ENCODE data around the gene NRXN2.

NRXN2 gene

GRCh38 chr11:64608636-64609035, 114.4 kb downstream of the NRXN2 start:
- TF ChIP-seq, protein P1, sequence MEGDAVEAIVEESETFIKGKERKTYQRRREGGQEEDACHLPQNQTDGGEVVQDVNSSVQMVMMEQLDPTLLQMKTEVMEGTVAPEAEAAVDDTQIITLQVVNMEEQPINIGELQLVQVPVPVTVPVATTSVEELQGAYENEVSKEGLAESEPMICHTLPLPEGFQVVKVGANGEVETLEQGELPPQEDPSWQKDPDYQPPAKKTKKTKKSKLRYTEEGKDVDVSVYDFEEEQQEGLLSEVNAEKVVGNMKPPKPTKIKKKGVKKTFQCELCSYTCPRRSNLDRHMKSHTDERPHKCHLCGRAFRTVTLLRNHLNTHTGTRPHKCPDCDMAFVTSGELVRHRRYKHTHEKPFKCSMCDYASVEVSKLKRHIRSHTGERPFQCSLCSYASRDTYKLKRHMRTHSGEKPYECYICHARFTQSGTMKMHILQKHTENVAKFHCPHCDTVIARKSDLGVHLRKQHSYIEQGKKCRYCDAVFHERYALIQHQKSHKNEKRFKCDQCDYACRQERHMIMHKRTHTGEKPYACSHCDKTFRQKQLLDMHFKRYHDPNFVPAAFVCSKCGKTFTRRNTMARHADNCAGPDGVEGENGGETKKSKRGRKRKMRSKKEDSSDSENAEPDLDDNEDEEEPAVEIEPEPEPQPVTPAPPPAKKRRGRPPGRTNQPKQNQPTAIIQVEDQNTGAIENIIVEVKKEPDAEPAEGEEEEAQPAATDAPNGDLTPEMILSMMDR (IDR thresholded peaks at IDR 0.05; ENCODE audit: low read depth, low read length), result no peak
- no peak overlapping the region for H3K4me3 ChIP-seq (replicated peaks in 1 of 2; ENCODE audit: low read depth in 2 of 2, low read length in 2 of 2)
- no peak for DNase-seq (ENCODE audit: low read depth in 2 of 2)

DNA sequence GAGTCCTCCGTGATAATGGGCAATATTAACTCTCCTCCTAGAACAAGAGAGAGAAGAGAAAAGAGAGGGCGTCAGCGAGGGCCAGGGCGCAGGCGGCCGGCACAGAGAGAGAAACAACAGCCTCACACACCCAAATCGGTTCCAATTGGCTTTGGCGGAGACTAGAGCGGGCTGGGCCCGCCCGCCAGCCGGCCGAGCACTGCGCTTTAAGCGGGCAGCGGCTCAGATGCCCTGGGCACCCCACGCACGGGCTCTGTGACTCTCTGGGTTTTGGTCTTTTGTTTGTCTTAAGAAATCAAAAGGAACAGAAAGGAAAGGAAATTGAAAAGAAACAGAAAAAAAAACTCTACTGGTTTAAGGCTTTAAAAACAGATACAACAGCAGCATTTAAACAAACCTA, 115.0 kb downstream of the NRXN2 start:
- peak; percentile 3 to 45 for DNase-seq (ENCODE audit: low read depth in 2 of 2)
- H3K4me3 ChIP-seq (replicated peaks in 1 of 2; ENCODE audit: low read depth in 2 of 2, low read length in 2 of 2), result no peak overlapping the region
- TF ChIP-seq, protein P1 (IDR thresholded peaks at IDR 0.05; ENCODE audit: low read depth, low read length), result no peak

GRCh38 chr11:64607381-64607985, 115.5 kb downstream of the NRXN2 start:
- no peak overlapping the region for H3K4me3 ChIP-seq (replicated peaks in 1 of 2; ENCODE audit: low read depth in 2 of 2, low read length in 2 of 2)
- TF ChIP-seq, protein P1 (IDR thresholded peaks at IDR 0.05; ENCODE audit: low read depth, low read length), result no peak
- DNase-seq (ENCODE audit: low read depth in 2 of 2), result no peak

DNA sequence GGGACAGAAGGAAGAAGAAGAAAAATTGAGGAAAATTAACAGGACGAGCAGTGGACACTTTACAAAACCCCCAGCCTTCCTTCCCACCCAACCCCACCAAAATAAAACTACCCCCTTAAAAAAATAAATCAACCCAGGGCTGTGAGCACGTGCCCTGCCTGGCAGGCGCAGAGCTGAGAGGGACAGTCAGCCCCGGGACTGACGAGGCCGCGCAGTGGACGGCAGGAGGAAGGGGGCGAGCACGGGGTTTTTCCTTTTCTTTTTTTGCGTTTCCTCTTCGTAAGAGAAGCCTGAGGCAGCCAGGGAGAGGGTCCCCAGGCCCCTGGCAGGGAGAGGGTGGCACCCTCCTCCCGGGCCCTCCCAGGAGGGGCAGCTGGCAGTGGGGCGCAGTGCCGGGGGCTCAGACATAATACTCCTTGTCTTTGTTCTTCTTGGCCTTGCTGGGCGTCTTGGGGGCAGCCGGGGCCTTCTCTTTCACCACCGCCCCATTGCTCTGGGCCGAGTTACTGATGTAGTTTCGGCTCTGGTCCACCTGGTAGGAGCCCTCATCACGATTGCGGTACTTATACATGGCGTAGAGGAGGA, 116.1 kb downstream of the NRXN2 start:
- no peak for DNase-seq (ENCODE audit: low read depth in 2 of 2)
- TF ChIP-seq, protein P1 (IDR thresholded peaks at IDR 0.05; ENCODE audit: low read depth, low read length), result no peak
- H3K4me3 ChIP-seq (replicated peaks in 1 of 2; ENCODE audit: low read depth in 2 of 2, low read length in 2 of 2), result no peak overlapping the region

- no peak for DNase-seq (ENCODE audit: low read depth in 2 of 2)
- TF ChIP-seq, protein P1 (IDR thresholded peaks at IDR 0.05; ENCODE audit: low read depth, low read length), result no peak
- no peak overlapping the region for H3K4me3 ChIP-seq (replicated peaks in 1 of 2; ENCODE audit: low read depth in 2 of 2, low read length in 2 of 2)
Measured at GRCh38 chr11:64605656-64606585, 117.1 kb downstream of the NRXN2 start.

DNA sequence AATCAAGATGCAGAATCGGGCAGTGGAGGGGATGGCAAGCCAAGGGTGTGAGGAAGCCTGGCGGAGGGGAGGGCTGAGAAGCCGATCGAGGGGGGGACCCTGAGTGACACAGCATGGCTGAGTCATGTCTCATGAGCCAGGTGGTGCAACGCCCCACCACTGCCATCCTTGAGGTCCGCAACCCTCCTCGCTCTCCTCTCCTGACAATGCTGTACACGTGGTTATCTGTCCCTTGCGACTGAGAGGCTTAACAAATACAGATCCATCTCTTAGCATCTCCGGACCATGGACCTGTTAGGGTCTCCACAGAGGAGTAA, 117.8 kb downstream of the NRXN2 start:
- no peak overlapping the region for H3K4me3 ChIP-seq (replicated peaks in 1 of 2; ENCODE audit: low read depth in 2 of 2, low read length in 2 of 2)
- DNase-seq (ENCODE audit: low read depth in 2 of 2), result no peak
- TF ChIP-seq, protein P1 (IDR thresholded peaks at IDR 0.05; ENCODE audit: low read depth, low read length), result no peak

Measured in cardiac fibroblast (primary cell).